HepG2 (cell line): ENCODE results near the gene SPPL3. TPM values are rescaled to one million over a fixed set of nuclear protein-coding genes. Genes with fewer than 3 reads are reported as not detected.

Experiments used
- HHEX ChIP-seq: IDR thresholded peaks from 2 replicates; pipeline ENCODE4 v1.6.1; 2016; ENCODE audit warnings: control low read depth
- NR2F2 ChIP-seq: IDR thresholded peaks from 2 replicates; pipeline ENCODE4 v1.6.1; 2012; ENCODE audit warnings: low read depth, inconsistent platforms, borderline replicate concordance
- PRPF4 ChIP-seq: fragments of 200-400 bp; formaldehyde crosslinking; IDR thresholded peaks from 2 replicates; pipeline ENCODE4 v1.6.1; 2016; ENCODE audit warnings: low read length, low read depth; ENCODE audit not compliant: poor library complexity, severe bottlenecking
- RBAK ChIP-seq: sonication (generic); formaldehyde crosslinking; IDR thresholded peaks from 2 replicates; pipeline ENCODE4 v1.5.1; 2020; ENCODE audit warnings: mild to moderate bottlenecking, missing genetic modification reagents
- RXRB ChIP-seq: IDR thresholded peaks from 2 replicates; pipeline ENCODE4 v1.6.1; 2016; ENCODE audit warnings: borderline replicate concordance, missing genetic modification reagents, missing compliant biosample characterization
- SPEN ChIP-seq: sonication (generic); formaldehyde crosslinking; IDR thresholded peaks from 2 replicates; pipeline ENCODE4 v1.5.1; 2020; ENCODE audit warnings: low read depth, mild to moderate bottlenecking, missing genetic modification reagents
- ZHX2 ChIP-seq, 2 experiments: sonication (generic) in 1 of 2; formaldehyde crosslinking in 1 of 2; IDR thresholded peaks; 2 replicates each; pipeline versions ENCODE4 v1.6.1 to v1.9.0; 2014 to 2022; ENCODE audit warnings: antibody characterized with exemption in 1 of 2, borderline replicate concordance in 1 of 2, inconsistent platforms in 1 of 2, low read depth in 1 of 2, missing genetic modification reagents in 1 of 2
- ZNF441 ChIP-seq: sonication (generic); formaldehyde crosslinking; IDR thresholded peaks from 2 replicates; pipeline ENCODE4 v1.7.0; 2021; ENCODE audit warnings: missing genetic modification reagents, borderline replicate concordance
- ZNF530 ChIP-seq: sonication (generic); formaldehyde crosslinking; IDR thresholded peaks from 2 replicates; pipeline ENCODE4 v1.5.0; 2020; ENCODE audit warnings: low read depth, mild to moderate bottlenecking, missing genetic modification reagents
- ZNF576 ChIP-seq: sonication (generic); formaldehyde crosslinking; IDR thresholded peaks from 2 replicates; pipeline ENCODE4 v1.4.0; 2020; ENCODE audit warnings: mild to moderate bottlenecking, missing genetic modification reagents
- ZNF780A ChIP-seq: sonication (generic); formaldehyde crosslinking; IDR thresholded peaks from 2 replicates; pipeline ENCODE4 v1.8.0; 2022; ENCODE audit warnings: mild to moderate bottlenecking, missing genetic modification reagents, moderate library complexity
- polyA plus RNA-seq, 8 experiments: library from polyadenylated mRNA; depleted of rRNA in 3 of 8; stranded (reverse) in 7 of 8; unstranded in 1 of 8; fragments of >200 nt; fragmentation: Illumina TruSeq in 4 of 8; extraction: Trizol in 4 of 8; gene quantifications; 2 replicates each; pipeline versions ENCODE4 v1.2.1 to v1.2.3, GENCODE V29; 2011 to 2016; ENCODE audit warnings: low read depth in 4 of 8, missing spikeins in 1 of 8, mixed read lengths in 1 of 8; ENCODE audit not compliant: insufficient read depth in 1 of 8
- total RNA-seq, 5 experiments: library from RNA; depleted of rRNA; stranded (reverse); fragments of >200 nt; fragmentation: Illumina TruSeq; extraction: Trizol; gene quantifications; 2 replicates each; pipeline ENCODE4 v1.2.3, GENCODE V29; 2016; ENCODE audit warnings: low read depth in 1 of 5

Gene SPPL3
- total and polyA plus RNA-seq, 2 of the 13 experiments (the other 11 are each of a cell fraction or from before 2014, with no cell fraction given) = 8.9 to 9.1 TPM

GRCh38 chr12:120725659-120726509 lies 178.3 kb downstream of the SPPL3 start, which contains the start of gene ACADS (continued):
- TF ChIP-seq ZHX2 (IDR thresholded peaks at IDR 0.05; ENCODE audit: low read depth) = no peak
- no peak for TF ChIP-seq ZHX2 (CRISPR knock-in tag; IDR thresholded peaks at IDR 0.05; ENCODE audit: borderline replicate concordance)
- no peak for TF ChIP-seq HHEX
- no peak for TF ChIP-seq ZNF780A (CRISPR knock-in tag)
- no peak for TF ChIP-seq ZNF530
- no peak for TF ChIP-seq ZNF576 (CRISPR knock-in tag)
- no peak for TF ChIP-seq RBAK (CRISPR knock-in tag)
- no peak for TF ChIP-seq PRPF4
- peak; percentile 80 for TF ChIP-seq RXRB (CRISPR knock-in tag)
- TF ChIP-seq SPEN (CRISPR knock-in tag) = peak; percentile 68
- peak; percentile 41; the same call in 1 of the 2 replicates for TF ChIP-seq ZNF441
- no peak for TF ChIP-seq NR2F2
